Panc1 (cell line): ENCODE measurements around the gene MYORG. TPM values are rescaled to one million over a fixed set of nuclear protein-coding genes. Genes with fewer than 3 reads are reported as not detected.

ENCODE experiments used
- ATAC-seq: fragments of 200-7000 bp; cut with Tn5 transposase; 2 replicates; pipeline ENCODE4 v1.9.1; 2020; ENCODE audit warnings: mild to moderate bottlenecking, moderate library complexity
- BruUV-seq: library from RNA; stranded (reverse); fragments of 400-500 nt; replicated peaks from 2 replicates; lab custom pipeline; 2021; lab: Mats Ljungman, UMichigan
- CTCF ChIA-PET: fragments of 300-600 bp; sonication (Branson Sonifier 250); formaldehyde crosslinking; loops from one replicate; lab custom pipeline; 2022; ENCODE audit warnings: antibody characterized with exemption; lab: Charles Lee
- POLR2A ChIA-PET: fragments of 300-600 bp; sonication (Branson Sonifier 250); formaldehyde crosslinking; loops from one replicate; lab custom pipeline; 2022; ENCODE audit warnings: antibody characterized with exemption; lab: Charles Lee
- DNase-seq: peaks from one replicate; pipeline ENCODE4 v3.0.0-alpha.2; 2010; ENCODE audit warnings: low read depth, low spot score
- H3K27ac ChIP-seq: 2 replicates; pipeline ENCODE4 v1.5.1; 2011; ENCODE audit warnings: mild to moderate bottlenecking, low read length, inconsistent platforms
- H3K27me3 ChIP-seq: fragments of 200-500 bp; sonication (Bioruptor generic); 2 replicates; pipeline ENCODE4 v1.6.0; 2014; ENCODE audit warnings: low read length, inconsistent platforms; ENCODE audit not compliant: control insufficient read depth, insufficient read depth
- H3K36me3 ChIP-seq: fragments of 200-500 bp; sonication (Bioruptor generic); 2 replicates; pipeline ENCODE4 v1.5.1; 2014; ENCODE audit warnings: inconsistent platforms, mild to moderate bottlenecking, low read length, moderate library complexity; ENCODE audit not compliant: control insufficient read depth, insufficient read depth
- H3K4me1 ChIP-seq: 2 replicates; pipeline ENCODE4 v1.5.1; 2011; ENCODE audit warnings: inconsistent platforms, mild to moderate bottlenecking, low read length, moderate library complexity; ENCODE audit not compliant: control insufficient read depth, insufficient read depth
- H3K4me3 ChIP-seq, 2 experiments: 2 replicates each; pipeline ENCODE4 v1.5.1; 2011 to 2012; ENCODE audit warnings: low read depth in 2 of 2, low read length in 2 of 2, mild to moderate bottlenecking in 2 of 2, inconsistent platforms in 1 of 2, moderate library complexity in 1 of 2
- H3K9me3 ChIP-seq: fragments of 200-500 bp; sonication (Bioruptor generic); 2 replicates; pipeline ENCODE4 v1.5.1; 2014; ENCODE audit warnings: low read depth, mild to moderate bottlenecking, inconsistent platforms, low read length, moderate library complexity; ENCODE audit not compliant: control insufficient read depth, insufficient read depth
- CTCF ChIP-seq: fragments of 450-650 bp; IDR thresholded peaks from 2 replicates; pipeline ENCODE4 v1.5.1; 2017; ENCODE audit warnings: mild to moderate bottlenecking
- POLR2AphosphoS5 ChIP-seq: IDR thresholded peaks from 2 replicates; pipeline ENCODE4 v1.6.1; 2012; ENCODE audit warnings: mild to moderate bottlenecking, low read depth, low read length, moderate library complexity
- REST ChIP-seq, 2 experiments: IDR thresholded peaks; 2 replicates each; pipeline ENCODE4 v1.6.1; 2011 to 2012; ENCODE audit warnings: low read depth in 2 of 2, control low read depth in 1 of 2, low read length in 1 of 2, mild to moderate bottlenecking in 1 of 2, moderate library complexity in 1 of 2; ENCODE audit not compliant: insufficient read depth in 1 of 2
- SIN3A ChIP-seq: IDR thresholded peaks from 2 replicates; pipeline ENCODE4 v1.6.1; 2012; ENCODE audit warnings: low read depth, mild to moderate bottlenecking, low read length, moderate library complexity, borderline replicate concordance; ENCODE audit not compliant: insufficient read depth
- TCF7L2 ChIP-seq: IDR thresholded peaks from 2 replicates; pipeline ENCODE4 v1.6.1; 2011; ENCODE audit warnings: mild to moderate bottlenecking, low read depth, low read length, inconsistent platforms
- in situ Hi-C: cut with HindIII; loops from 2 replicates; pipeline ENCODE4 v1.10.0; 2016; ENCODE audit warnings: low sequenced_read_pairs, low pct_unique_long_range_greater_than_20kb
- intact Hi-C: fragments of 100-400 bp; cut with micrococcal nuclease; formaldehyde crosslinking; loops from one replicate; pipeline ENCODE4 v1.10.0; 2022; ENCODE audit not compliant: unreplicated experiment
- total RNA-seq: library from RNA; stranded (reverse); gene quantifications from one replicate; pipeline ENCODE4 v1.2.1, GENCODE V29; 2021; ENCODE audit not compliant: unreplicated experiment

MYORG gene
- total RNA-seq, 1 experiment from 2014 or later = 9.7 TPM

GRCh38 chr9:34396276-34397214 is 19.8 kb upstream of the MYORG start:
- no peaks in the 10 kb centered on the region for H3K27me3 ChIP-seq
- H3K9me3 ChIP-seq = no peaks in the 10 kb centered on the region
- ChIA-PET POLR2A (no interaction called here), CTCF (no interaction called here)
- no TSS peak for BruUV-seq
- H3K27ac ChIP-seq = no peak overlapping the region
- TF ChIP-seq REST (IDR thresholded peaks at IDR 0.05; ENCODE audit: insufficient read depth in 1 of 2, low read depth in 2 of 2, low read length in 1 of 2) (no peak), CTCF (no peak), TCF7L2 (no peak), POLR2AphosphoS5 (no peak), SIN3A (no peak)
- H3K4me3 ChIP-seq = no peak overlapping the region
- DNase-seq (no peak), ATAC-seq (no peak)
- intact Hi-C loops (no loop called here), in situ Hi-C loops (no loop called here)
- no peaks in the 10 kb centered on the region; the same call in none of the 2 replicates for H3K36me3 ChIP-seq
- H3K4me1 ChIP-seq = no peaks in the 10 kb centered on the region

- Histone ChIP-seq H3K9me3 (no peaks in the 10 kb centered on the region), H3K27ac (no peak overlapping the region), H3K4me1 (no peaks in the 10 kb centered on the region), H3K4me3 (no peak overlapping the region), H3K36me3 (no peaks in the 10 kb centered on the region), H3K27me3 (no peaks in the 10 kb centered on the region)
- ChIA-PET POLR2A (interaction anchor here (0.6 kb wide), 1 partner anchor 10 kb away, joined by 7 read pairs; no protein-coding TSS in a partner anchor), CTCF (no interaction called here)
- BruUV-seq = no TSS peak
- intact Hi-C loops (no loop called here), in situ Hi-C loops (no loop called here)
- 0 out of 2 replicates have a peak, but pooled peaks have one; percentile 53 for ATAC-seq
- no peak for TF ChIP-seq SIN3A
- no peak for DNase-seq
These were observed 15.8 kb upstream of the MYORG start for GRCh38 chr9:34392511-34392910.

GRCh38 chr9:34387239-34387638 is 10.5 kb upstream of the MYORG start:
- ATAC-seq = no peak
- in situ Hi-C loops = no loop called here
- TF ChIP-seq CTCF = no peak
- TF ChIP-seq REST (IDR thresholded peaks at IDR 0.05; ENCODE audit: insufficient read depth in 1 of 2, low read depth in 2 of 2, low read length in 1 of 2) = no peak
- no peak for TF ChIP-seq TCF7L2
- TF ChIP-seq SIN3A = no peak
- no peak for TF ChIP-seq POLR2AphosphoS5
- intact Hi-C loops = no loop called here
- no peak for DNase-seq
- no peak overlapping the region for H3K4me3 ChIP-seq
- H3K4me1 ChIP-seq = no peaks in the 10 kb centered on the region
- H3K27me3 ChIP-seq = no peaks in the 10 kb centered on the region
- CTCF ChIA-PET = no interaction called here
- no peak overlapping the region for H3K27ac ChIP-seq
- H3K9me3 ChIP-seq = no peaks in the 10 kb centered on the region
- POLR2A ChIA-PET = interaction anchor here (0.6 kb wide), 1 partner anchor 11 kb away, joined by 4 read pairs; no protein-coding TSS in a partner anchor
- no peaks in the 10 kb centered on the region for H3K36me3 ChIP-seq
- BruUV-seq = no TSS peak
